Lung (tissue), 12 donors: ENCODE data around the gene IFNA14. TPM values are rescaled to one million over a fixed set of nuclear protein-coding genes. Genes with fewer than 3 reads are reported as not detected.

Experiments
- ATAC-seq: fragments of 200-7000 bp; cut with Tn5 transposase; one replicate; pipeline ENCODE4 v1.9.1; 2020; ENCODE audit warnings: moderate number of reproducible peaks; ENCODE audit not compliant: insufficient read depth, low FRiP score
- DNase-seq, 3 donors: peaks; one replicate each; pipeline ENCODE4 v3.0.0-alpha.2; 2013 to 2017
- H3K27ac ChIP-seq, 2 donors: one replicate each; pipeline ENCODE4 v1.5.1; 2013; ENCODE audit warnings: mild to moderate bottlenecking in 2 of 2, moderate library complexity in 2 of 2, control low read depth in 1 of 2, inconsistent platforms in 1 of 2, low read depth in 1 of 2, low read length in 1 of 2
- H3K27me3 ChIP-seq, 3 donors: one replicate each; pipeline ENCODE4 v1.5.1; 2013; ENCODE audit warnings: low read length in 2 of 3; ENCODE audit not compliant: control insufficient read depth in 3 of 3, insufficient read depth in 3 of 3
- H3K36me3 ChIP-seq, 4 donors: one replicate each; pipeline ENCODE4 v1.5.1; 2013; ENCODE audit warnings: low read length in 4 of 4, mild to moderate bottlenecking in 1 of 4, moderate library complexity in 1 of 4; ENCODE audit not compliant: control insufficient read depth in 4 of 4, insufficient read depth in 4 of 4
- H3K4me1 ChIP-seq, 5 donors: one replicate each; pipeline ENCODE4 v1.5.1; 2013; ENCODE audit warnings: low read length in 5 of 5, mild to moderate bottlenecking in 2 of 5, moderate library complexity in 1 of 5; ENCODE audit not compliant: control insufficient read depth in 5 of 5, insufficient read depth in 5 of 5
- H3K4me3 ChIP-seq: one replicate; pipeline ENCODE4 v1.5.1; 2013; ENCODE audit warnings: mild to moderate bottlenecking, control low read depth, moderate library complexity
- H3K9ac ChIP-seq, 2 donors: one replicate each; pipeline ENCODE4 v1.5.1; 2013; ENCODE audit warnings: low read length in 2 of 2, control low read depth in 1 of 2; ENCODE audit not compliant: insufficient read depth in 1 of 2
- H3K9me3 ChIP-seq, 4 donors: one replicate each; pipeline ENCODE4 v1.5.1; 2013; ENCODE audit warnings: low read length in 3 of 4, mild to moderate bottlenecking in 1 of 4, moderate library complexity in 1 of 4; ENCODE audit not compliant: control insufficient read depth in 4 of 4, insufficient read depth in 3 of 4
- CTCF ChIP-seq: IDR thresholded peaks from 2 replicates; pipeline ENCODE4 v1.5.1; 2012; ENCODE audit warnings: mild to moderate bottlenecking; ENCODE audit errors: control extremely low read depth, extremely low read depth
- WGBS, 2 donors: extraction: QIAGEN DNeasy Blood & Tissue Kit; methylation state at CpG; one replicate each; pipeline ENCODE4 v1.1.7; 2013; 5-methylcytosine and 5-hydroxymethylcytosine counted together
- polyA plus RNA-seq, 2 donors: library from polyadenylated mRNA; stranded (reverse); fragments of 200-250 nt; gene quantifications; one replicate each; pipeline ENCODE4 v1.2.1, GENCODE V29; 2013
- total RNA-seq, 2 donors: library from RNA; depleted of rRNA in 1 of 2; stranded (reverse); fragments of >200 nt in 1 of 2; gene quantifications; one replicate each; pipeline ENCODE4 v1.2.1, GENCODE V29; 2014 to 2021
- donor health status: control.
- donor health status: control.
- donor health status: Bipolar disorder and iron deficiency.
- donor health status: healthy.
- donor health status: DM: yes; HTN: yes; CAD: no.

IFNA14 gene
- total and polyA plus RNA-seq, 4 donors: not detected

DNA sequence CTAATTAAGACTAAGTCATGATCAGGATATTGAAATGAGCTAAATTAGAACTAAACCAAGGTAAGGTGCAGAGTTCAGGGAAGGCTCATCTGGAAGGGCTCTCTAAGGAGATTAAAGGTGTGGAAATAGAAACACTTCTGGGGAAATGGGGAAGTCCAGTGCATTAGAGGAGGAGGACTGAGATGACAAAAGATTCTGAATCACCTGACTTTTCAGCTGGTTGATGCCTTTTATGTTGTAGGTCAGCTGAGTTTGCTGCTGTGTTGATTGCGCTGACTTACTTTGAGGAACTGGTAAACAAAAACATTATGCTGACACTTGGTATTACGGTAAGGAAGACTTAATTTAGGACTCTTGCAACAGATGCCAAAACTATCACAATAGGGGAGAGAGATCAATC, 41.5 kb upstream of the IFNA14 start:
- Histone ChIP-seq H3K4me1 (no peaks in the 10 kb centered on the region), H3K36me3 (no peaks in the 10 kb centered on the region), H3K27me3 (no peaks in the 10 kb centered on the region), H3K9ac (no peak overlapping the region), H3K9me3 (no peaks in the 10 kb centered on the region), H3K4me3 (no peak overlapping the region), H3K27ac (no peak overlapping the region)
- WGBS, 2 donors: 34 to 76% methylated on average over 2 of the region's 2 CpGs
- ATAC-seq (no peak), DNase-seq (no peak)
- TF ChIP-seq CTCF: no peak

DNA sequence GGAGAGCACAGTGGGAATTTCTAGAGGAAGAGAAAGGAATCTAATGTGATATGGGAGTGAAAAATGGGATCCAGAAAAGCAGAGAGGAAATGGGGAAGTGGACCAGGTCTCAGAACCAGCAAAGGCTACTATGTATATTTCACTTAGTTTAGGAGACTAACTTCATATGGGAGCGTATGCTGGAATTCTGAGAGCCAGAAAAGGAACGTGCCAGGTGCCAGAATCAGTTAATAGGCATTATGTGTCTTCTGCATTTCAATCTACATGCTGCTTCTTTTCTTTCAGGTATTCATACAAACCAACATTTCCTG, 28.5 kb upstream of the IFNA14 start:
- Histone ChIP-seq H3K4me1 (no peaks in the 10 kb centered on the region), H3K27me3 (no peaks in the 10 kb centered on the region), H3K27ac (no peak overlapping the region), H3K4me3 (no peak overlapping the region), H3K9me3 (peaks cover 0 to 3% (median 0%) of the 10 kb centered on the region in 4 donors), H3K9ac (no peak overlapping the region), H3K36me3 (no peaks in the 10 kb centered on the region)
- 61 to 62% methylated on average over 2 of the region's 2 CpGs for WGBS, 2 donors
- no peak for DNase-seq
- no peak for TF ChIP-seq CTCF
- ATAC-seq: no peak

GRCh38 chr9:21267485-21268346, 27.9 kb upstream of the IFNA14 start:
- no peak overlapping the region for H3K9ac ChIP-seq
- no peaks in the 10 kb centered on the region for H3K4me1 ChIP-seq
- H3K27ac ChIP-seq: no peak overlapping the region
- ATAC-seq: no peak
- WGBS, 2 donors: 35 to 51% methylated on average over 4 of the region's 4 CpGs
- no peak for TF ChIP-seq CTCF
- peaks cover 0 to 3% (median 0%) of the 10 kb centered on the region in 4 donors for H3K9me3 ChIP-seq
- H3K27me3 ChIP-seq: no peaks in the 10 kb centered on the region
- no peak for DNase-seq
- H3K4me3 ChIP-seq: no peak overlapping the region
- no peaks in the 10 kb centered on the region for H3K36me3 ChIP-seq
